Osteocyte (in vitro differentiated cells): Measurements from ENCODE around the gene ANKRD2. TPM values are rescaled to one million over a fixed set of nuclear protein-coding genes. Genes with fewer than 3 reads are reported as not detected.

Experiments used
- DNase-seq: peaks from one replicate; pipeline ENCODE4 v3.0.0; 2021; ENCODE audit warnings: mixed read lengths; ENCODE audit not compliant: unreplicated experiment; ENCODE audit errors: extremely low spot score
- H3K27ac Mint-ChIP-seq: one replicate; pipeline ENCODE4 v1.8.0; 2021; ENCODE audit warnings: mild to moderate bottlenecking, mixed read lengths; ENCODE audit not compliant: unreplicated experiment
- H3K27me3 Mint-ChIP-seq: one replicate; pipeline ENCODE4 v1.8.0; 2021; ENCODE audit warnings: mixed read lengths; ENCODE audit not compliant: unreplicated experiment
- H3K36me3 Mint-ChIP-seq: one replicate; pipeline ENCODE4 v1.8.0; 2021; ENCODE audit warnings: mixed read lengths; ENCODE audit not compliant: unreplicated experiment
- H3K4me1 Mint-ChIP-seq: one replicate; pipeline ENCODE4 v1.8.0; 2021; ENCODE audit warnings: mixed read lengths; ENCODE audit not compliant: unreplicated experiment
- H3K4me3 Mint-ChIP-seq: one replicate; pipeline ENCODE4 v1.8.0; 2021; ENCODE audit warnings: mild to moderate bottlenecking, moderate library complexity, mixed read lengths; ENCODE audit not compliant: unreplicated experiment
- H3K9me3 Mint-ChIP-seq: one replicate; pipeline ENCODE4 v1.8.0; 2021; ENCODE audit warnings: mixed read lengths; ENCODE audit not compliant: unreplicated experiment
- CTCF ChIP-seq: fragments of 200-600 bp; sonication (generic); IDR thresholded peaks from 2 replicates; pipeline ENCODE4 v1.5.0; 2021; ENCODE audit warnings: antibody characterized with exemption, mild to moderate bottlenecking, moderate library complexity
- total RNA-seq: library from RNA; stranded (reverse); gene quantifications from 2 replicates; pipeline ENCODE4 v1.2.1, GENCODE V29; 2021

Gene ANKRD2
- total RNA-seq, 1 donor from 2014 or later, result not detected

GRCh38 chr10:97540669-97541500, 31.7 kb upstream of the ANKRD2 start:
- H3K4me1 Mint-ChIP-seq, result peaks cover 55% of the 10 kb centered on the region
- no peak for TF ChIP-seq CTCF
- H3K36me3 Mint-ChIP-seq, result no peaks in the 10 kb centered on the region
- H3K4me3 Mint-ChIP-seq, result no peak overlapping the region
- no peaks in the 10 kb centered on the region for H3K27me3 Mint-ChIP-seq
- H3K9me3 Mint-ChIP-seq, result no peaks in the 10 kb centered on the region
- peak overlapping the region; percentile 91 for H3K27ac Mint-ChIP-seq
- no peak for DNase-seq

- Mint-ChIP-seq H3K9me3 (no peaks in the 10 kb centered on the region), H3K27ac (peak overlapping the region; percentile 99), H3K4me1 (peaks cover 64% of the 10 kb centered on the region), H3K27me3 (no peaks in the 10 kb centered on the region), H3K4me3 (peak overlapping the region; percentile 32), H3K36me3 (no peaks in the 10 kb centered on the region)
- no peak for DNase-seq
- TF ChIP-seq CTCF, result no peak
Observed at GRCh38 chr10:97542169-97543024, 30.2 kb upstream of the ANKRD2 start.

- Mint-ChIP-seq H3K4me1 (peaks cover 67% of the 10 kb centered on the region), H3K4me3 (no peak overlapping the region)
Observed at GRCh38 chr10:97543025-97543546, 29.5 kb upstream of the ANKRD2 start.

GRCh38 chr10:97546456-97547270, 25.9 kb upstream of the ANKRD2 start:
- H3K27me3 Mint-ChIP-seq, result no peaks in the 10 kb centered on the region
- DNase-seq, result no peak
- H3K27ac Mint-ChIP-seq, result peak overlapping the region; percentile 39
- no peak for TF ChIP-seq CTCF
- H3K9me3 Mint-ChIP-seq, result no peaks in the 10 kb centered on the region
- no peaks in the 10 kb centered on the region for H3K36me3 Mint-ChIP-seq
- H3K4me1 Mint-ChIP-seq, result peaks cover 57% of the 10 kb centered on the region
- H3K4me3 Mint-ChIP-seq, result no peak overlapping the region

More at GRCh38 chr10:97543025-97543546, 29.5 kb upstream of the ANKRD2 start:
- no peaks in the 10 kb centered on the region for H3K9me3 Mint-ChIP-seq
- peak; percentile 87 for DNase-seq
- H3K27ac Mint-ChIP-seq, result peak overlapping the region; percentile 99
- no peaks in the 10 kb centered on the region for H3K27me3 Mint-ChIP-seq
- TF ChIP-seq CTCF, result no peak
- H3K36me3 Mint-ChIP-seq, result no peaks in the 10 kb centered on the region
